Inflammatory macrophage (primary cell): ENCODE data around the gene HPSE2.
A peak's percentile ranks its signal among the peaks of the same experiment; 100 is the strongest.
"Not testable (repeated sequence)": the region's sequence is repeated elsewhere in the genome, so short reads cannot be mapped to it uniquely, and the experiment has no call there.

ENCODE experiments used
- DNase-seq, 2 donors: peaks; one replicate each; pipeline ENCODE4 v3.0.0-alpha.2; 2020 to 2022
- total RNA-seq, 18 experiments: gene quantifications; one replicate each; lab custom pipeline; 2026; ENCODE audit warnings: mixed read lengths in 6 of 18, inconsistent platforms in 2 of 18; lab: John Stamatoyannopoulos, UW

The HPSE2 gene
- 0 to 0.13 (median 0) reads per million in 18 experiments for total RNA-seq

DNA sequence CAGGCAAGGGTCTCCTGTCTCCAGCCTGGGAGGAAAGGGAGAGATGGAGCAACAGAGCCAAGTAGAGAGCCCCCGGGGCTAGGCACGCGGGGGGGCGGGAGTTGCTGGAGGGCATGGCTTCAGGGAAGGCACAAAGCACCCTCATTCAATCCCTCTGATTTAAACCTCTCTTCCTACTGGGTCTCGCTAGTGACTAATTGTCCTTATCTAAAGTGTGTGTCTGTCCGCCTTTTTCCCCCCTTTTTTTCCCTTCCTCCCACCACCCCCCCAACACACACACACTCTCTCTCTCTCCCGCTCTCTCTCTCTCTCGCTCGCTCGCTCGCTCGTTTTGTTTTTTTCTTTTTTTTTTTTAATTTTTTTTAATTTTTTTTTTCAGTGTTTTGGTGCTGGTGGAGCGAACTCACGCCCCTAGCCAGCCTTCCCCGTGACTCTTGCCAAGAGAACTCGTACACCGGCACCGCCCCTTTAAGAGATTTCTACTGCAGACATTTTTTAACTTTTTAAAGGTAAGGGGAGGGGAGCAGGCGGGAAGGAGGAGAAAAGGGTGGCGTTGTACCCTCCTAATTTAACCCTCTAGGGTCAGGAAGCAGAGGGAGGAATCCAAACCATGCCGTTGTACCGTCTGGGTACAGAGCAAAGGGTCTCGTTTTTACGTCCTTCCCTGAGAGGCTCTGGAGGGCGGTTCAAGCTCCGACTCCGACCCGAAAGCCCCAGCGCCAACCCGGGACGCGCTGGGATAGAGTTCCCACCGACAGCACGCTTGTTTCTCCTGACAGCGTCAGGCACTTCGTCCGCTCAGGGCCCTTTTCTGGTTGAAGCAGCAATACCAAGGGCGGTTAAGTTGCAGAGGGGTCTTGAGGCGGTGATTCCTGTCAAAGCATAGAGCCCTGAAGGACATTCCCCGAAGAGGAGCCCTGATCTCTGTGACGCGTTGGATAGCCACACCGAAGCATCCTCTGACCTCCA, at the start of gene HPSE2:
Gene HPSE2 (minus strand): TSS at position 195 of the 969 bp plus-strand sequence.
- no peak for DNase-seq

DNA sequence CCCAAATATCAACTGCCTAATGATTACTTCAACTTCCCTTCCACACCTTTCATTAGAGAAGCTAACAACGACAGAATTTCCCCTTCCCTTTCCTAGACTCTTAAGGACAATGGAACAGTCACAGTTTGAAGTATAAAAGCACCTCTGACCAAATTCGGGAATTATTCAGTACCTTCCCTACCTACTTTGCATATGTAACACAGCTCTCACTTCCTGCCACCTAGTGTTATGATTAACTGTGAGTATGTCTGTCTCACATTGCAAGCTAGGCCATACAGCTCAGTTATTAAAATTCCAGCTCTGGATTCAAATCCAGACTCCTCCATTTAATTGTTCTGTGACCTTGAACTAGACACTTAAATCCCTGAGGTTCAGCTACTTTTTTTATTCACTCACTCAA, 44.8 kb upstream of the HPSE2 start:
- DNase-seq = no peak

DNA sequence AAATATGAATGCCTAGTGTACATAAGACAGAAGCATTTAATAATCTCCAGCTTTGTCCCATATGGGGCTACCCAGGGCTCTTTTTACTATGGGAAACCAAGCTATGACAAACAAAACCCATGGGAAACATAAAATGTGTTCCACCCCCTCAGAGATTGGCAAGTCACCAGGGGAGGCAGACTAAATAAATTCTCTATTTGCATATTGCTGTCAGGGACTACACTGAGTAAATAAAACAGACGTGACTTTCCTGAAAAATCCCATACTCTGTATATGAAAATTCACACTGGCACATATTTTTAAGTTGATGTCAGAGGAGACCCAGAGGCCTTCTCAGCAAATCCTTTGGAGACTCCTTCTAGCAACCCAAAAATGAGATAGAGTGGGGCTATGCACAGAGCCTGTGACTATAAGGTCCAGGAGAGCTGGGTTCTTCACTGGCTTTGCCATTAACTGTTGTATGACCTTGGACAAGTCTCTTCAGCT, 44.0 kb upstream of the HPSE2 start:
- no peak for DNase-seq

DNA sequence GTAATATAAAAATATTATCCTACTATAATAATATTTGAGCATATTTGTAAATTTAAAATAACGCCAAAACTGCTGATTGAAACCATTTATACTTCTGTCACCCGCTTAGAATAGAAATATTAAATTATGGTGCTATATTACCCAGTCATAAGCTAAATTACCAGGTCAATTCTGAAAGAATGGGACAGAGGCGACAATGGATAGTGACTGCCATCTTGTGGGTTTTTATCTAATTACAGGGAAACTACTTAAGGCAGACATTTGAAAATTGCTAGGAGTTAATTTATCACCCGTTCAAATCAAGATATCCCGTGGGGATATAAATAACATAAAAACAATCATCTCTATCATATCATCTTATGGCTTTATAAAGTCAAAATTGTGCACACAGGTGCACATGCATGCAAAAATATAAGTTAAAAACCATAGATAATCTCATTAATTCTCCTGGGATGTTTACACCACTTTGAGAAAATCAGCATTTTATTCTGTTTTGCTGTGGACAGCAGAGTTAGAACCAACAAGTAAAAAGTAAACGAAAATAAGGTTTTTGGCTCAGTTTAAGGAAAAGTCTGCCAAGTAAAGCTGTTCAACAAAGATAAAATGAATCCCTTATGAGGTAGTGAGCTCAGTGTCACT, 41.3 kb upstream of the HPSE2 start:
- DNase-seq = peak; percentile 1 to 19

DNA sequence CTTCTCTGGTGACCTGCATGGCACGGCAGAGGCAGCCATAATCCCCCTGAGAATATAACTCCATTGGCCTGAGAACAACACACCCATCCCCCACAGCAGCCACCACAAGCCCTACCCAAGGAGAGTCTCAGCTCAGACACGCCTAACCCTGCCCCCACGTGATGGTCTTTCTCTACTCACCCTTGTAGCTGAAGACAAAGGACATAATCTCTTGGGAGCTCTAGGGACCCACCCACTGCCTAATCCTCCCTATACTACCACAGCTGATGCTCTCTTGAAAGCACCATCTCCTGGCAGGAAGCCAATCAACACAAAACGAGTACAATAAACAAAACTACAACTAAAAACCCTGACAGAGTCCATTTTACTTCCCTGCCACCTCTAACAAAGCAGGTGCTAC, 30.7 kb upstream of the HPSE2 start:
- DNase-seq = no peak

DNA sequence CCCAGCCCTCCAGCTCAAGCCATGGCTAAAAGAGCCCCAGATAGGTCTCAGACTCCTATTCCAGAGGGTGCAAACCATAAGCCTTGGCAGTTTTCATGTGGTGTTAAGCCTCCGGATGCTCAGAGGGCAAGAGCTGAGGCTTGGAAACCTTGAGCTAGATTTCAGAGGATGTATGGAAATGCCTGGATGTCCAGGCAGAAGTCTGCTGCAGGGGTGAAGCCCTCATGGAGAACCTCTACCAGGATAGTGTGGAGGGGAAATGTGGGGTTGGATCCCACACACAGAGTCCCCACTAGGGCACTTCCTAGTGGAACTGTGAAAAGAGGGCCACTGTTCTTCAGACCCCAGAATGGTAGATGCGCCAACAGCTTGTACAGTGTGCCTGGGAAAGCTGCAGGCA, 13.2 kb upstream of the HPSE2 start:
- DNase-seq = no peak

DNA sequence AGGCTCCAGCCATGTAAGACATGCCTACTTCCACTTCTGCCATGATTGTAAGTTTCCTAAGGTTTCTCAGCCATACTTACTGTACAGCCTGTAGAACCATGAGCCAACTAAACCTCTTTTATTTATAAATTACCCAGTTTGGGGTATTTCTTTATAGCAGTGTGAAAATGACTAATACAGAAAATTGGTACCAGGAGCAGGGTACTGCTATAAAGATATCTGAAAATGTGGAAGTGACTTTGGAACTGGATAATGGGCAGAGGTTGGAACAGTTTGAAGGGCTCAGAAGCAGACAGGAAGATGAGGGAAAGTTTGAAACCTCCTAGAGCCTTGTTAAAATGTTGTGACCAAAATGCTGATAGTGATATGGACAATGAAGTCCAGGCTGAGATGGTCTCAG, 12.2 kb upstream of the HPSE2 start:
- DNase-seq = not testable (repeated sequence)

DNA sequence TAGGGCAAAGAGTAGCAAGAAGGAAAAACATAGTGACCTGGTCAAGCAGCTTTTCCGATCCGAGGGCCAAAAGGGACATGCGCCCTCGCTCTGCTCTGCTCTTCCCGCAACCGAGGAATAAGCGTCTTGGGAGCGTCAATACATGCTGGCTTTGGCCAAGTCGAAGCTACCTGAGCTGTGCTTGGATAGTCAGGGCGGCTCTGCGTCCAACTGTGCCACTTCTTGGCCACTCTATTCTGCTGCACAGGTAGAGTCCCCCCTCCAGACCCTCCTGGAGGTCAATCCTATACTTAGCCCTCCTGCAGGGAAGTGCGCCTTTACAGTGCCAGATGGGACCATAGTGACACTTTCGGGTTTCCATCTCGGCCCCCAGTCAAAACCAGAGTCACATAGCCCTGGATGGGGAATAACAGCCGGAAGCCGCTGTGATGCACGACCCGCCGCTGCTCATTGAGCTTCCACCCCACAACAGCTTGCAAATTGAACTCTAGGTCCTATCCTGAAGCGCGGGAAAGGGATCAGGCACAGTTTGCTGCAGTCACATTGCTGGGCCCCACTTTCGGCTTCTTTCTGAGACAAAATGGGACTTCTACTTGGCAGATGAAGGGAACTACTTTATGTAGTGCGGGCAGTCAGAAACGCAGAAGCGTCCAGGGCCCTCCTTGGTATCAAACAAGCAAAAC, 1.1 kb upstream of the HPSE2 start:
- DNase-seq = no peak

DNA sequence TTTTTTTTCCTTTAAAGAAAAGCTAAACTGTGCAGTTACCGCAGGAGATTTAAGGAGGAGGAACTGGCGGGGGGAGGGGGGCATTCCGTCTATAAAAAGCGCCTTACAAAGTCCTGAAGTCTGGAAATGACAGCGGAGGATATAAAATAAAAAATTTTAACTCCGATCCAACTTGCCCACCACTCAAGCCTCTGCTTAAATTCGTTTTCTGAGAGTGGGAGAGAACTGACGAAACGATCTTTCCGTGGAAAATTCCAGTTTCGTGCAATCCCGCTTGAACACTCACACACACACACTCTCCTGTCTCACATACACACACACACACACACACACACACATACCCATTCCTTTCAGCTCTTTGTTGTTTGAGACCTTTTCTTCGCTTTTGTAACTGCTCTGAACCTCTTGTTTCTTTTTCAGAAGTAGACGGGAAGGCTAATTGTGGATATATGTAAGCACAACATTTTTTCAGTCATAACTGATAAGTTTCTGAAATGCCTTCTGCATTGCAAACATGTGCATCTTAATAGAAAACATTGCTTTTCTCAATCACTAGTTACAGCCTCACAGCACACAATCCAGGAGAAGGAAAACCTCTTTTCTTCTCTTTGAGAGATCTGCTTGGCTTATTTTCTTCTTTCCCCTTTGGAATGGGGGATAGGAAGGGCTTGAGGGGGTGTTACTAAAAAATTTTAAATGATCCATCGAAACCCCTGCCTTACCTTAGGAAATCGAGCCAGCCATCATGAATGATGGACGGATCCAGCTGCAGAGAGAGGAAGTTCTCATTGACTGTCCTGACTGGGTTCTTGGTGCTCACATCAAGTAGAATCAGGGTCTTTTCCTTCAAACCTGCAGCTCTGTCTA, 628 bp downstream of the HPSE2 start:
- no peak for DNase-seq

DNA sequence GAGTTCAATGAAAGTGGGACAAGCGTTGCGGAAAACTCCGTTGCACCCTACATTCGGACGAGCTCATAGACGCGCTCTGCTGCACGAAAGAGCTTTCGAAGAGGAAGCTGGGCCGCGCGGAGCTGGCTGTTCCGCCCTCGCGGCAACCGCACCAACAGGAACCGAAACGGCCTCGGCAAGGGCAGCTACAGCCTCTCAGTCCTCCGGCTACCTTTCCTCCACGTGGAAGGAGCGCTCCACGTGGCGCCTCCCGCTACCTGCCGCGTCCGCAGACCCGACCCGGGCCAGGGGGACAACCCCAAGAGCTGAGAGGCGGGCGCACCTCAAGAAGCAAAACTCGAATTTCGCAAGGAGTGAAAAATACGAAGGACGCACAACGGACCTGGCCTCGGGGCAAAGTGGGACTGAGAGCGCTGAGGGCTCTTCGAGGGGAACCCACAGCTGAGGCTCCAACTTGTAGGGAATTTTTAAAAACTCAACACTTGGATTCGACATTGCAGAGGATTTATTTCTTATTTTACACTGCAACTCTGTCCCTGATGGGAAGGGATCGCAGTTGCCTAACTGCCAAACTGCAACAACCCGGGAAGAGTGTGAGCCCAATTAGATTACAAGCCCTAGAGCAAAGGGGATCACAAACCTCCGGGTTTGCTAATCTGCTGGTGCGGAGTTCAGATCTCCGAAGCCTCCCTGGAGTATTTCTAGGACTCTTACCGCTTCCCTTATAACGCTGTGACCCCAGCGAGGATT, 1.4 kb downstream of the HPSE2 start:
- peak; percentile 80 to 90 for DNase-seq

DNA sequence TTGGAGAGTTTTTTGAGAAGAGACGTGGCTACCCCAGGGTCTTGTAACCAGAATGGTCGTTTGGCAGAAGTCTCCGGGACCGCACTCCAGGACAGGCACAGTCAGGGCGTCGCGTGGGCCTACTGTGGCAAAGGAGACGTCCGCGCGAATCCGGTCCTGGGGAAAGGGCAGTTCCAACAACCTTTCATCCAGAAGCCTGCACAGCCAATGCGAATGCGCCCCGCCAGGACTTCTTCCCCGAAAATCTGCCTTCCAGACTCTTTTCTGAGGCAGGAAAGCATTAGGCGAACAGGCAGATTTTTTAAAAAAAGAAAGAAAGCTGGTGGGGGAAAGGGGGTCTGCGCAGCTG, 2.0 kb downstream of the HPSE2 start:
- DNase-seq = peak in 1 of 2 donors; percentile 15

DNA sequence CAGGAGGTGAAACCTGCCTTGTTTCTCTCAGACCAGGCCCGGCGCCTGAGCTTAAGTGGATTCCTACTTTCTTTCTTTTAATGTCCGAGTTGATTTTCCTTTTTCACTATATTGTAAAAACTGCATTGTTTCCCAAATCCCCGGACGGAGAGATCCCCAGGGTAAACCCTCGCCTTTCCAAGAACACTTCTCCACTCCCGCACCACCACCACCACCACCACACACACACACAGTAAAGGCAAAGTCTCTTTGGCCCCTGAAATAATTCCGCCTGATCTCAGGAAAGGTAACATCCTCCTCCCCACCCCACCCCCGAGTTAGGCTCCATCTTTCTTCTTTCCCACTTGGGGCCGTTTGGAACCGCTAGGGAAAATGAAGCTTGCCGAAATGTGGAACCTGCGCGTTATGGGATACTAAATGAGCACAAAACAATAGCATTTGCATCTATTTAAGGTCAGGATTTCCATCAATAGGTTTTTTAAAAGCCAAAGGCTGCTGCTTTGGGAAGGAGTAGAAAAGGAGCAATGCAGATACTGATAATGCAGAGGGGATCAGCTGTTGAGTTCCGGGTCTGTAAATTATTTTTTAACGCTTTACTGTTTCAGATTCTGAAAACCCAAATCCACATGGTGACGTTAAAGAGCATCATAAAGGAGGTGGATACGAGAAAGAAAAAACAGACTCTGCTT, 2.5 kb downstream of the HPSE2 start:
- no peak for DNase-seq

DNA sequence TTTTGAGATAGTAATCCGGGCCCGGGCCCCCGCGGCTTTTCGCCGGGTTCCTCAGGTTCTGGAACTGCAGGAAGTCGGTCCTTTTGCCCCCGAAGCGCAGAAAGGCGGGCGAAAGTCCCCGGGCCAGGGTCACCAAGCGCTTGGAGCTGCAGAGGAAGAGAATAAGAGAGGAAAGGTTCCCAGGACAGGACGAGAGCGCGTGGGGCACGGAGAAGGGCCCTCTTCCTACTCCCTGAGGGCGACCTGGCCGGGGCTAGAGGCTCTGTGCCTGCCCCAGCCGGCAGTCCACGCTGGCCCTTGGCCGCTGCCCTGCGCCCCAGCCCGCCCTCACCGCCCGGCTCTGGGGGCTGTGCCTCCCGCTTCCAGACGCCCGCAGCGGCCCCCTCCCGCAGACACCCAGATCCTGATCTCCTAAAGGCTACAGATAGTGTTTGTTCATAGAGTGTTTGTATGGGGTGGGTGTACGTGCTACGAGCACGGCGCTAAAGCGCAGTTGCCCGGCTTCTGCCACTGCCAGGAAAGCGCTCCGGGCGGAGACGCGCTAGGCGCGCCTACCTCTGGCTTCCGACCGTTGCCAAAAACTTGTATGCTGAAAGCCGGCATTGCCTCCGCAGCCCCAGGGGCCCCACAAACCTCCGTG, 3.2 kb downstream of the HPSE2 start:
- DNase-seq = no peak

DNA sequence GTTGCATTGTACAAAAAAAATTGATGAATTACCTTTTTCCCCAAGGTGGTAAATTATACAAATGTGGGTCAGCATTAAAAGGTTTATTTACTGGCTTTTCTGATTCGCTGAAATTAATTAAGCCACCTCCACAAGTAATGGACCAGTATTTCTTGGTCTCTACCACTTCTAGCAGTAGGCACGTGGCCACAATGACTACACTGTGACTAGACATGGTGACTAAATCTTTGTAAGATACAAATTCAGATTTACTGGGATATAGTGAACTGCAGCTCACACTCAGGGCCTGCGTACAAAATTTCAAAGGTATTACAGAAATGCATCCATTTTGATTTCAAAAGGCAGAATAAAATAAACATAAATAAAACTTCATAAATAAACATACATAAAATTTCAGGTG, 10.9 kb downstream of the HPSE2 start:
- DNase-seq = no peak

DNA sequence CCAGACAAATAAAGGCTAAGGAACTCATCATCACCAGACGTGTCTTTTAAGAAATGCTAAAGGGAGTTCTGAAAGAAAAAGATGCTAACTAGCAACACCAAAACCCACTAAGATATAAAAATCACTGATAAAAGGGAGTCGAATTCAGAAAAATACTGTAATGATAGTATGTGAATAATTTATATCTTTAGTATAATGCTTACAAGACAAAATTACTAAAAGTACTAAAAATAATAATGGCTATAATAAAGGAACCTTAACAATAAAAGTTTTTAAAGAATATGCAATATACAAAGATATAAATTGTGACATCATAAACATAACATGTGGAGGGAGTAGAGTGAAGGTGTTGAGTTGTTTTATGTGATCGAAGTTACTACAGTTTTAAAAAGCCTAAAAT, 28.3 kb downstream of the HPSE2 start:
- no peak for DNase-seq

DNA sequence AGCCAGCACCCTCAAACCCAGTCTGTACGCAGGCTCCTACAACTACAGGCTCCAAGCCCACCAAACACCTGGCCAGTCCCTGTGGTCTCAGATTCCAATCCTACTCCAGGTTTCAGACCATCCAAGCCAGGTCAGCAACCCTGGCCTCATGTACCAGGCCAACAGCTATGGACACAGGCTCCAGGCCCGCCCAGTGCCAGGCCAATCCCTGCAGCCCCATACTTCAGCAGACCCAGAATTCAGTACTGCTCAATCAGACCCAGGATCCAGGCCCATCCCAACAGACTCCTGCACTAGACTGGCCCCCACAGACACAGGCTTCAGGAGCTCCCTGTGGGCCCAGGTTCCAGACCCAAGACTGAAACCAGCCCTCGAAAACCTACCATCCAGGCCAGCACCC, 32.3 kb downstream of the HPSE2 start:
- no peak for DNase-seq

DNA sequence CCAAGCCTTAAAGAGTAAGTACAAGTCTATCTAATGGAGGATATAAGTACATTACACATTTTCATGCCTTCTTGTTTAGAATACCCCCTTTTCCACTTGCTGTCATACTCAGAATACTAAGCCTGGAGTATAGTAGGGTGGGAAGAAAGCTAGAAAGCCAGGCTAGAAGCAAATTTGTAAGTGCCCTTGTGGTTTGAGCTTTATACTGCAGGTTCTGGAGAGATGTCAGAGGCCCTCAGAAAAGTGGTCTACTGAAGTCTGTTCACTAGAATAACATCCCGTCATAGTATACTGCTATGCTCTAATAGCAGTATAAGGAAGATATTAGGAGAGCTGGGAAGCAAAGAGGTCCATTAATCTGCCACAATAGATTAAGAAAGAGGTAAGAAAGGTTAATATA, 62.7 kb downstream of the HPSE2 start:
- no peak for DNase-seq

DNA sequence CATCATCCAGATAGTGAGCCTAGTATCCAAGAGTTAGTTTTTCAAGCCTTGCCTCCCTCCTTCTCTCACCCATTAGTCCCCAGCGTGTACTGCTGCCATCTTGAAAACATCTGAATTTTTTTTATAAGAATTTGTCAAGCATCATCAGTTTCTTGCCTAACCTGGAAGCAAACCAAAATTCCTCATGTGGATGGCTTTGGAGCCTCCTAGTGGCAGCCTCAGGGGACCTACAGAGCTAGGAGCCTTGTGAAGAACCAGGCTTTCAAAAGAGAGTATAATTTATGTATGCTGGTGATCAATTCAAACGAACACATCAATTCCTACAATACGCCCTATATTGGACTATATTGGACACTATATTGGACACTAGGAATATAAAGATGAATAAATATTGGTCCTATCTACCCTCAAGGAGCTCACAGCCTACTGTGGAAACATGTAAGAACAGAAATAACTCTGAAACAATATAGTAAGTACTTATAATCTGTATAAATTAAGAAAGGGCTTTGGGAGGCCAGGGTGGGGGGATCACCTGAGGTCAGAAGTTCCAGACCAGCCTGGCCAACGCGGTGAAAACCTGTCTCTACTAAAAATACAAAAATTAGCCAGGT, 63.4 kb downstream of the HPSE2 start:
- peak; percentile 7 to 42 for DNase-seq

DNA sequence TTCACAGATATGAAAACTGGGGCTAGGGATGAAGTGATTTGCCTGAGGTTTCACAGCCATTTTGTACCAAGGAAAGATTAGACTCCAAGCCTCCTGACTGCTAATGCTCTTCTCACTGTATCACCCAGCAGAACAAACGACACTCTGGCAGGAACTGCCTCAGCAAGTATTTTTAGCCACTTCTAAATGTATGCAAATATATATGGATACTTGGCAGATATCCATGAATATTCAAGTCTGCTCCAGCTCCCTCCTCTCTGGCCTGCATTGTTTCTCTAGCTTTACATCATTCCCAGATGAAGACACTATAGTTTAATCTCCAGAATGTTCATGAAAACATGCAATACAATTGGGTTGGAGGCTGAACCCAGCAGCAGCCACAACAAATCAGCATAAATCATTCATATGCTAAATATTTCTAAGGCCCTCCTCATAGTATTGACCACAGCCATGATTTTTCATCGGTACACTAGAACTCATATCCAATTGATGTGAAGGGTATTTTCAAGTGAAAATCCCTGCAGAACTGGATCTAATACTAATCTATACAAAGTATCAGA, 65.5 kb downstream of the HPSE2 start:
- DNase-seq = no peak

DNA sequence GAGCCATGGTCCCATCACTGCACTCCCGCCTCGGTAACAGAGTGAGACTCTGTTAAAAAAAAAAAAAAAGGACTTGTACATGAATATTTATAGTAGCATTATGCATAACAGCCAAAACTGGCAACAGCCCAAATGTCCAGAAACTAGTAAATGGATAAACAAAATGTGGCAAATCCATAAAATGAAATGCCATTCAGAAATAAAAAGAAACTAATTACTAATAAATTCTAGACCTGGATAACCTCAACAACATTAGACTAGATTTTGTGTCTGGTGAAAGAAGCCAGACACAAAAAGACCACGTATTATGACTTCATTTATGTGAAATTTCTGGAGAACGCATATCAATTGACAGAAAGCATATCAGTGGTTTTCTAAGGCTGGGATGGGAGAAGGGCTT, 74.5 kb downstream of the HPSE2 start:
- no peak for DNase-seq
